DND-41 (cell line): Measurements from ENCODE around the gene ZDHHC11.

Source experiments
- ATAC-seq: fragments of 200-7000 bp; cut with Tn5 transposase; 3 replicates; pipeline ENCODE4 v1.9.1; 2021; ENCODE audit warnings: low read depth; ENCODE audit not compliant: insufficient read depth
- DNase-seq: peaks from one replicate; pipeline ENCODE4 v3.0.0-alpha.2; 2020
- H2AFZ ChIP-seq: 2 replicates; pipeline ENCODE4 v1.6.0; 2012; ENCODE audit warnings: low read depth, low read length
- H3K27ac ChIP-seq: 2 replicates; pipeline ENCODE4 v1.5.1; 2012; ENCODE audit warnings: low read length, inconsistent platforms
- H3K27me3 ChIP-seq: fragments of 200-600 bp; sonication (generic); 2 replicates; pipeline ENCODE4 v1.6.0; 2012; ENCODE audit warnings: low read length, mild to moderate bottlenecking, inconsistent platforms; ENCODE audit not compliant: insufficient read depth, poor library complexity
- H3K36me3 ChIP-seq: 2 replicates; pipeline ENCODE4 v1.5.1; 2012; ENCODE audit warnings: low read length, inconsistent platforms; ENCODE audit not compliant: insufficient read depth
- H3K4me1 ChIP-seq: 2 replicates; pipeline ENCODE4 v1.5.1; 2012; ENCODE audit warnings: mild to moderate bottlenecking, low read length; ENCODE audit not compliant: insufficient read depth
- H3K4me2 ChIP-seq: 2 replicates; pipeline ENCODE4 v1.6.0; 2012; ENCODE audit warnings: mild to moderate bottlenecking, moderate library complexity, low read length, inconsistent platforms; ENCODE audit not compliant: insufficient read depth
- H3K4me3 ChIP-seq, 2 experiments: fragments of 200-600 bp in 1 of 2; shearing (Covaris generic) in 1 of 2; 2 replicates each; pipeline ENCODE4 v1.5.1; 2012 to 2016; ENCODE audit warnings: inconsistent platforms in 2 of 2, low read length in 2 of 2, mild to moderate bottlenecking in 2 of 2, low read depth in 1 of 2, moderate library complexity in 1 of 2
- H3K79me2 ChIP-seq: 2 replicates; pipeline ENCODE4 v1.6.0; 2012; ENCODE audit warnings: low read length, inconsistent platforms; ENCODE audit not compliant: insufficient read depth
- H3K9ac ChIP-seq: 2 replicates; pipeline ENCODE4 v1.6.0; 2012; ENCODE audit warnings: low read depth, mild to moderate bottlenecking, inconsistent platforms, low read length, moderate library complexity
- H3K9me3 ChIP-seq: 2 replicates; pipeline ENCODE4 v1.5.1; 2012; ENCODE audit warnings: low read length, moderate library complexity, mild to moderate bottlenecking, inconsistent platforms; ENCODE audit not compliant: insufficient read depth, severe bottlenecking
- H4K20me1 ChIP-seq: 2 replicates; pipeline ENCODE4 v1.6.0; 2012; ENCODE audit warnings: low read length; ENCODE audit not compliant: insufficient read depth
- EZH2 ChIP-seq: IDR thresholded peaks from 3 replicates; pipeline ENCODE4 v1.6.1; 2012; ENCODE audit warnings: borderline replicate concordance, low read depth, mild to moderate bottlenecking, moderate library complexity, low read length, inconsistent platforms; ENCODE audit not compliant: severe bottlenecking
- TF ChIP-seq, protein P1 (sequence below): IDR thresholded peaks from 2 replicates; pipeline ENCODE4 v1.5.1; 2012; ENCODE audit warnings: borderline replicate concordance, low read length, moderate library complexity, mild to moderate bottlenecking; ENCODE audit not compliant: poor library complexity, severe bottlenecking; ENCODE audit errors: extremely low read depth

ZDHHC11 gene

DNA sequence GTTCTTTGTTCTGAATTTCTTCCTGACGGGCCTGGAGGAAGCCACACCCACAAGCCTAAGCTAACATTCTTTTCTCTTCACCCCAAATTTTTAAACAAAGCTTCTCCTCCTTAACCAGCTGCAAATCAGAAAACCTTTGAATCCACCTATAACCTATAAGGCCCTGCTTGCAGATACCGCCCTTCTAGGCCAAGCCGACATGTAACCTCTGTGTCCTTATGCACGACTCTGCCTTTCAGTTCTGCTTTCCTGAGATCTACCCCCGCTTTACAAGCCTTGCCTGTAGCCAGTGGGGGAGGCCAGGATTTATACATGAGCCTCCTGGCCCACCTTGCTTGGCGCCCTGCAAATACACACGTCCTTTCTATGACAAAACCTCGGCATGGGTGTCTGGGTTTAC, 22.5 kb upstream of the ZDHHC11 start:
- no peak for TF ChIP-seq EZH2
- TF ChIP-seq, protein P1, sequence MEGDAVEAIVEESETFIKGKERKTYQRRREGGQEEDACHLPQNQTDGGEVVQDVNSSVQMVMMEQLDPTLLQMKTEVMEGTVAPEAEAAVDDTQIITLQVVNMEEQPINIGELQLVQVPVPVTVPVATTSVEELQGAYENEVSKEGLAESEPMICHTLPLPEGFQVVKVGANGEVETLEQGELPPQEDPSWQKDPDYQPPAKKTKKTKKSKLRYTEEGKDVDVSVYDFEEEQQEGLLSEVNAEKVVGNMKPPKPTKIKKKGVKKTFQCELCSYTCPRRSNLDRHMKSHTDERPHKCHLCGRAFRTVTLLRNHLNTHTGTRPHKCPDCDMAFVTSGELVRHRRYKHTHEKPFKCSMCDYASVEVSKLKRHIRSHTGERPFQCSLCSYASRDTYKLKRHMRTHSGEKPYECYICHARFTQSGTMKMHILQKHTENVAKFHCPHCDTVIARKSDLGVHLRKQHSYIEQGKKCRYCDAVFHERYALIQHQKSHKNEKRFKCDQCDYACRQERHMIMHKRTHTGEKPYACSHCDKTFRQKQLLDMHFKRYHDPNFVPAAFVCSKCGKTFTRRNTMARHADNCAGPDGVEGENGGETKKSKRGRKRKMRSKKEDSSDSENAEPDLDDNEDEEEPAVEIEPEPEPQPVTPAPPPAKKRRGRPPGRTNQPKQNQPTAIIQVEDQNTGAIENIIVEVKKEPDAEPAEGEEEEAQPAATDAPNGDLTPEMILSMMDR: no peak
- Histone ChIP-seq H3K4me2 (no peak overlapping the region), H3K9me3 (no peaks in the 10 kb centered on the region), H3K27ac (no peak overlapping the region), H4K20me1 (peaks cover 38% of the 10 kb centered on the region), H3K4me1 (no peaks in the 10 kb centered on the region), H3K9ac (no peak overlapping the region), H3K36me3 (peaks cover 98% of the 10 kb centered on the region), H2AFZ (no peak overlapping the region), H3K4me3 (no peak overlapping the region), H3K27me3 (no peaks in the 10 kb centered on the region), H3K79me2 (peaks cover 6% of the 10 kb centered on the region; the same call in 1 of the 2 replicates)
- DNase-seq (no peak), ATAC-seq (no peak)

DNA sequence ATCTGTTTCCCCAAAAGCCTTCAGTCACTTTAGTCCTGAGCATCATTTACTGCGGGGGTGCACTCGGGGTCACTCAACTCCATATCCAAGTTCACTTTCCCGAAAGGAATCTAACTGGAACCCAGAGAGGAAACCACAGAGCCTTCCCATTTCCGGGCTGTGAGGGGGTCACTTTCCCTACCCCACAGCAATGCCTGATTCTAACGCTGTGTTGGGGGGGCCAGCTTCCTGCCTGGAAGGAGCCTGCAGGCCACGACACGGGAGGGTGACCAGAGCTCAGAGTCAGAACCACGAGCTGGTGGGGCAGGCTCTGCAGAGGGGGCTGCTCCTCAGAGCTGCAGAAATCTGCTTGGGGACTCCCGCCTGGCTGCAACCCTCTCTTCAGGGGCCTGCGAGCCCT, 21.5 kb upstream of the ZDHHC11 start:
- H3K9me3 ChIP-seq: no peaks in the 10 kb centered on the region
- H3K4me2 ChIP-seq: no peak overlapping the region
- no peaks in the 10 kb centered on the region for H3K4me1 ChIP-seq
- no peak overlapping the region for H2AFZ ChIP-seq
- TF ChIP-seq EZH2: no peak
- TF ChIP-seq, protein P1: no peak
- H3K27ac ChIP-seq: no peak overlapping the region
- H3K27me3 ChIP-seq: no peaks in the 10 kb centered on the region
- H3K4me3 ChIP-seq: no peak overlapping the region
- H3K36me3 ChIP-seq: peaks cover 98% of the 10 kb centered on the region
- no peak overlapping the region for H3K9ac ChIP-seq
- H4K20me1 ChIP-seq: peaks cover 34% of the 10 kb centered on the region
- DNase-seq: no peak
- no peak for ATAC-seq
- H3K79me2 ChIP-seq: peaks cover 2% of the 10 kb centered on the region; the same call in 1 of the 2 replicates

DNA sequence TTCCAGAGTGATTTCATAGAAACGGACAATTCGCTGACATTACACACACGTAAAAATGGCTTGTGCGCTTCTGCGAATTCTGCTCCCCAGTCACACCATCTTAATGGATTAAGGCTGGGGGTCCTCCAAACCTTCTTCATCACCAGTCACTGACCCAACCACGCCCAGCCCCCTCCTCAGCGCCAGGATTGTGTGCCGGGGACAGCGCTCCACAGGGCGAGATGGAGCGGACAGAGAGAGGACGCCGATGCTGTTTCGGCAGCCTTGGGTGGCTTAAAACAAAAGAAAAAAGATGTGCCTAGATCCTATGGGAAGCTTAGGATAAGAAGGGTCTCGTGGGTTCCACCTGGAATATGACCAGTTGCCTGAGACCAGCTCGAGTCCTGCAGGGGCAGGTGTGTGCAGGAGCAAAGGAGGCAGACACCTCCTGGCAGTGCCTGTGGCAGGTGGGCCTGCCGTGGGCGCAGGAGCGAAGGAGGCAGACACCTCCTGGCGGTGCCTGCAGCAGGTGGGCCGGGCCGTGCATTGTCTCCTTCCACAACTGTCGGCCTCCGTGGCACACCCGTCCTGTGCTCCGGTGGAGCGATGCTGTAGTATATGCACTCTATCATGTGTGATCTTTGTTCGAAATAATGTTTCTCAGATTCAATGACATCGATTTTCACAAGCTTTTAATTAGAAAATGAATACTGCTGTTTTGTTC, 21.0 kb upstream of the ZDHHC11 start:
- H3K79me2 ChIP-seq: peaks cover 2% of the 10 kb centered on the region; the same call in 1 of the 2 replicates
- H3K4me2 ChIP-seq: no peak overlapping the region
- H3K9me3 ChIP-seq: no peaks in the 10 kb centered on the region
- ATAC-seq: no peak
- no peak overlapping the region for H3K9ac ChIP-seq
- H3K36me3 ChIP-seq: peaks cover 98% of the 10 kb centered on the region
- H3K4me1 ChIP-seq: no peaks in the 10 kb centered on the region
- no peak overlapping the region for H3K27ac ChIP-seq
- H4K20me1 ChIP-seq: peaks cover 31% of the 10 kb centered on the region
- no peak overlapping the region for H3K4me3 ChIP-seq
- DNase-seq: no peak
- TF ChIP-seq, protein P1: no peak
- no peak for TF ChIP-seq EZH2
- H3K27me3 ChIP-seq: no peaks in the 10 kb centered on the region
- no peak overlapping the region for H2AFZ ChIP-seq
